ENCODE data around the gene RAB3A. TPM values are rescaled to one million over a fixed set of nuclear protein-coding genes. Genes with fewer than 3 reads are reported as not detected.

RAB3A gene
- total and polyA plus RNA-seq, 9 of the 15 experiments (the other 6 are each of a cell fraction or from before 2014, with no cell fraction given), result 0.17 to 5.1 (median 0.90) TPM; not detected in 1

- TF ChIP-seq ZNF395 (CRISPR knock-in tag; IDR thresholded peaks at IDR 0.05) (peak; percentile 82; the same call in 1 of the 2 replicates), VEZF1 (CRISPR knock-in tag; IDR thresholded peaks at IDR 0.05) (peak; percentile 78), ELF1 (tag; IDR thresholded peaks at IDR 0.05) (no peak), CBX3 (IDR thresholded peaks at IDR 0.05; ENCODE audit: borderline replicate concordance in 1 of 2, low read length in 2 of 2) (no peak), E2F5 (CRISPR knock-in tag; IDR thresholded peaks at IDR 0.05) (no peak), MEF2D (tag; conservative IDR thresholded peaks at IDR 0.05; ENCODE audit: low read depth) (peak; percentile 61; the same call in 1 of the 2 replicates), ZNF12 (CRISPR knock-in tag; IDR thresholded peaks at IDR 0.05) (0 out of 2 replicates have a peak, but pooled peaks have one; percentile 46), NR1H2 (CRISPR knock-in tag; IDR thresholded peaks at IDR 0.05) (peak; percentile 79; the same call in 1 of the 2 replicates), SAFB (IDR thresholded peaks at IDR 0.05; ENCODE audit: borderline replicate concordance, low read depth, low read length) (peak; percentile 56; the same call in 1 of the 2 replicates), RCOR1 (IDR thresholded peaks at IDR 0.05; ENCODE audit: borderline replicate concordance in 1 of 2, low read depth in 2 of 2, low read length in 2 of 2) (no peak), ZNF778 (CRISPR knock-in tag; IDR thresholded peaks at IDR 0.05) (no peak), DEAF1 (CRISPR knock-in tag; IDR thresholded peaks at IDR 0.05) (peak; percentile 99), CXXC5 (CRISPR knock-in tag; IDR thresholded peaks at IDR 0.05) (peak; percentile 37; the same call in 1 of the 2 replicates), SMAD4 (CRISPR knock-in tag; conservative IDR thresholded peaks at IDR 0.05) (peak; percentile 40; the same call in 1 of the 2 replicates), KDM1A (IDR thresholded peaks at IDR 0.05) (peak in 1 of 2 experiments; percentile 7; a peak in 1 of 4 replicates), XRCC5 (IDR thresholded peaks at IDR 0.05; ENCODE audit: low read depth, low read length) (peak; percentile 30; the same call in 1 of the 2 replicates)
- TF ChIP-seq, protein P1, sequence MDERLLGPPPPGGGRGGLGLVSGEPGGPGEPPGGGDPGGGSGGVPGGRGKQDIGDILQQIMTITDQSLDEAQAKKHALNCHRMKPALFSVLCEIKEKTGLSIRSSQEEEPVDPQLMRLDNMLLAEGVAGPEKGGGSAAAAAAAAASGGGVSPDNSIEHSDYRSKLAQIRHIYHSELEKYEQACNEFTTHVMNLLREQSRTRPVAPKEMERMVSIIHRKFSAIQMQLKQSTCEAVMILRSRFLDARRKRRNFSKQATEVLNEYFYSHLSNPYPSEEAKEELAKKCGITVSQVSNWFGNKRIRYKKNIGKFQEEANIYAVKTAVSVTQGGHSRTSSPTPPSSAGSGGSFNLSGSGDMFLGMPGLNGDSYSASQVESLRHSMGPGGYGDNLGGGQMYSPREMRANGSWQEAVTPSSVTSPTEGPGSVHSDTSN (CRISPR knock-in tag; IDR thresholded peaks at IDR 0.05; ENCODE audit: low read depth), result no peak
- TF ChIP-seq, protein P1 (tag; conservative IDR thresholded peaks at IDR 0.05; ENCODE audit: low read depth), result no peak
Observed at GRCh38 chr19:18224525-18225354, 20.9 kb upstream of the RAB3A start (continued).
